Medulla oblongata (tissue), 1 donor: ENCODE measurements around the gene SLC30A10.
"Not testable (repeated sequence)": the region's sequence is repeated elsewhere in the genome, so short reads cannot be mapped to it uniquely, and the experiment has no call there.

ENCODE experiments used
- DNase-seq: peaks from one replicate; pipeline ENCODE4 v3.0.0-alpha.2; 2015; ENCODE audit errors: extremely low spot score

SLC30A10 gene

GRCh38 chr1:219927956-219928790, at the start of gene SLC30A10:
TSS of gene SLC30A10 (minus strand) at chr1:219928557. CDS start at chr1:219928440, 117 bp downstream.
- DNase-seq = no peak

DNA sequence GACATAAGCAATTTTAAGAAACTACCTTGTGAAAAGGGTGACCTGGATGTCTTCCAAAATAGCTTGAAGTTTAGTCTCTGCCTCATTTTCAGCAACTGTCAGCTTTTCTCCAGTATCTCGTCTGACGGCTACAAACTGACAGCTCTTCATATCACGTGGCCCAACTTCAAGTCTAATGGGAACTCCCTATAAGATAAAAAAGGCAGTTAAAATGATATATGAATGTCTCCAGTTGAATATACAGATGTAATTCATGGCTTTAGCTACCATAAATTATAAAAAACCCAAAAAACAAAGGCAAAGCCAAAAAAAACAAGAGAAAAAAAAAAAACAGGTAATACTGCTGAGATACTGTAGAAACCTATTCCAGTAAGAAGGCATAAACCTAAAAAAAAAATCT, 44.9 kb upstream of the SLC30A10 start:
- no peak for DNase-seq

- DNase-seq = no peak
Measured at GRCh38 chr1:219967361-219967760, 39.0 kb upstream of the SLC30A10 start.

- DNase-seq = no peak
Measured at GRCh38 chr1:219966071-219966349, 37.7 kb upstream of the SLC30A10 start.

DNA sequence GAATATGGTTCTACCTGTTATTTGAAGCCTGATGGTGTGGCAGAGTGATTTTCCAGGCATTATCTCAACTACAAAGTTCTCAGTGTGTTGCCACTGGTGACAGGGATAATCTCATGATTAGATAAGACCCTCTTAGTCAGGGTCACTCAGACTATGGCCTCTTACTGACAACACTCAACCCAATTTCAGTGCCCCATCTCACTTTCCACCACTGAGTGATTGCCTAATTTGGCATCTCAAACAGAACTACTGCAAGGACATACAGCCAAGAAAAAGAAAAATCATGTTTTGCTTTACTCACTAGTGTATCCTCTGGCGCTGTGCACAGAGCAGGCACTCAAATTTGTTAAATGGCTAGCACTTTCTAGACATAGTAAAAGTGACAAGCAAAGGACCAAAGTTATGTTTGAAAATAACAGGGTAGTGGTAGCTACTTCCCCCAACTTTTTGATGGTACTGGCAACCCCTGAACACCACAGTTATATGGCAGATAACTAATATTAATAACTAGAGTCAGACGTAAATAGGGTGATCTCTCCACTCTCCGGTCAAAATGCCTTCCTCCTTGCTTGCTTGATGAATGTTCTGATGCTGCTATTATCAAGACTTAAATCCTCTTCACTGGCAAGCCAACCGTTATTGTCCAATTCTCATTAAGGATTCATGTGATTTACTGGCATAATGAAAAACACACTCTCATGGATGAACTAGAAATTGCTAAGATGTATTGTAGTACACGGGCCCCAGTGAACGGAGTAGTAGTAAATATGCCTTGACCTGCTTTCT, 37.1 kb upstream of the SLC30A10 start:
- DNase-seq = no peak

GRCh38 chr1:219963432-219963831, 35.1 kb upstream of the SLC30A10 start:
- DNase-seq = no peak

- DNase-seq = no peak
Measured at GRCh38 chr1:219961684-219962083, 33.3 kb upstream of the SLC30A10 start.

DNA sequence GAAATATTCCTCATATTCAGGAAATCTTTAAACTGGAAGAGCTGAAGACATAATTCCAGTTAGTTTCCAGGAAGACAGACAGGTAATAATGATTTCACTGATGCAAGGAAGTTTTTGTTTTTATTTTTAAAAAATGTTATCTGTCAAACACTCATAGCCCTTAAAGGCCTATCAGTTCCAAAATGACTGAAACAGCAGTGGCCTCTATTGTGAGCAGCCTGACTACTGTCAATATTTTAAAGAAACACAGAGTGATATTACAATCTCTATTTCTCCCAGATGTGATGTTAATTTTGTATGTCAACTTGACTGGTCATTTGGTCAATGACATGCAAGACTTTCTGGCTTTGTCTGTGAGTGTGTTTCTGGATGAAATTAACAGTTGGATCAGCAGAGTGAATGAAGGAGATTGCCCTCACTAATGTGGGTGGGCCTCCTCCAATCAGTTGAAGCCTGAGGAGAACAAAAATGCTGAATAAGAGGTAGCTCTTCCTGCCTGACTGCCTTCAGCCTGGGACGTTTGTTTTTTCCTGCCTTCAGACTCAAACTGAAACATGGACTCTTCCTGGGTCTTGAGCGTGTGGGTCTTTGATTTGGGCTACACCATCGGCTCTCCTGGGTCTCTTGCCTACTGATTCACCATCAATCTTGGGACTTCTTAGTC, 31.3 kb upstream of the SLC30A10 start:
- no peak for DNase-seq

GRCh38 chr1:219958875-219959417, 30.6 kb upstream of the SLC30A10 start:
- no peak for DNase-seq

DNA sequence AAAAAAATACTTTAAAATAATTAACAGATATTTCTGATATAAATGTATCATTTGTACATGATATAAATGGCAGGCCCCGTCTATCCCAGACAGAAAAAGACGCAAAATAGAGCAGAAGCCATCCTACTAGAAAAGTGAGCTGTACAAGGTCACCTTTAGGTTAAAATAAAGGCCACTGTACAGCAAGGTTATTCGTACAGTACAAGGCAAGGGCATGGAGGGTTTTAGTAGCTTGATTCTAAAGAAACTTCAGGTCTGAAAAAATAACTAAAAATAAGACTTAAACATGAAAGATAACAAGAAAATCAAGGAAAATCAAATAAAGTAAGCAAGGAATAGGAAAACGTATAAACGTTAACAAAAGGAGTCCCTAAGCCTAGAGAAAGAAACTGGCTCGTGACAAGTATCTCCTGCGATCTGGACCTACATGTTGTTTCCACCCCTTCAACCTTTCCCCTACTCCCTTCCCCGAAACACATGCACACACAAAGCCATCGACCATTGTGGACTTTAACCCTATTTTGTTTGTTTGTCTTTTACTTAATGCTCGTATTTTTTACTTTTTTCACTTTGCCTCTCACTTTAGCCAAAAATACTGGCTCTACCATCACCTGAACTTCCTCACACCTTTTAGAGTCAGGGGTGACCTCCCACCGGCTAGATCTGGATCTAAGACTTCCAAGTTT, 26.5 kb upstream of the SLC30A10 start:
- DNase-seq = no peak

DNA sequence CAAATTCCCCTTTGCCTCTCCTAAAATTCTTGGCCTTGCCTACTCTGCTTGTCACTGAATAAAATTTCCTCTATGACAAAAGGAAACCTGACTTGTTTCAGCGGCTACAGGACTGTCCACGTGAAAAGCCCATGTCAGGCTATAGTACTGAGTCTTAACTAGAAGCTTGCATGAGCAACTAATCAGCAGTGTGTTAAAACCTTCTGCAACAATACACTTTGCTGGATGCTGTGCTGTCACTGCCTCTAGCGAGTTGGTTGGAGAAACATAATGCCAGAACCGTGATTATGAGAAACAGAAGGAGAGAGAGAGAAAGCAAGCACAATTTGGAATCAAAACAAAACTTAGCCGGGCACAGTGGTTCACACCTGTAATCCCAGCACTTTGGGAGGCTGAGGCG, 25.7 kb upstream of the SLC30A10 start:
- DNase-seq = no peak

DNA sequence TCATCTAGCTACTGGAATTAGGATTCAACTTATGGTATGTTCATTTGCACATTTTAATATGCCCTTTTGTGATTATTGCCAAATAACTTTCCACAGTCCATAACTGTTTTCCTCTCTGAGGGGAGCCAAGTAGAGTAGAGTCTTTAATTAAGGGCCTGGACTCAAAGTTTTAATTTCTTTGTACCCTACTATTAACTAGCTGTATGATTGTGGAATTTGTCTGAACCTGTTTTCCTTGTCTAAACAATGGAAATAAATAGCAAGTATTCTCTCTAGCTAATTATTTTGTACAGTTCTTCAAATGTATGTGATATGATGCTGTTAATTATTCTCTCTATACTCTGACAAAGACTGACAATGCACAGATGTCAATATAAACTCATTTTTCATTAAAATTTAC, 24.0 kb upstream of the SLC30A10 start:
- DNase-seq = no peak

DNA sequence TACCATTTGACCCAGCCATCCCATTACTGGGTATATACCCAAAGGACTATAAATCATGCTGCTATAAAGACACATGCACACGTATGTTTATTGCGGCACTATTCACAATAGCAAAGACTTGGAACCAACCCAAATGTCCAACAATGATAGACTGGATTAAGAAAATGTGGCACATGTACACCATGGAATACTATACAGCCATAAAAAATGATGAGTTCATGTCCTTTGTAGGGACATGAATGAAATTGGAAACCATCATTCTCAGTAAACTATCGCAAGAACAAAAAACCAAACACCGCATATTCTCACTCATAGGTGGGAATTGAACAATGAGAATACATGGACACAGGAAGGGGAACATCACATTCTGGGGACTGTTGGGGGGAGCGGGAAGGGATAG, 20.9 kb upstream of the SLC30A10 start:
- not testable (repeated sequence) for DNase-seq

- not testable (repeated sequence) for DNase-seq
Measured at GRCh38 chr1:219948766-219949165, 20.4 kb upstream of the SLC30A10 start.

- no peak for DNase-seq
Measured at GRCh38 chr1:219945795-219946194, 17.4 kb upstream of the SLC30A10 start.

DNA sequence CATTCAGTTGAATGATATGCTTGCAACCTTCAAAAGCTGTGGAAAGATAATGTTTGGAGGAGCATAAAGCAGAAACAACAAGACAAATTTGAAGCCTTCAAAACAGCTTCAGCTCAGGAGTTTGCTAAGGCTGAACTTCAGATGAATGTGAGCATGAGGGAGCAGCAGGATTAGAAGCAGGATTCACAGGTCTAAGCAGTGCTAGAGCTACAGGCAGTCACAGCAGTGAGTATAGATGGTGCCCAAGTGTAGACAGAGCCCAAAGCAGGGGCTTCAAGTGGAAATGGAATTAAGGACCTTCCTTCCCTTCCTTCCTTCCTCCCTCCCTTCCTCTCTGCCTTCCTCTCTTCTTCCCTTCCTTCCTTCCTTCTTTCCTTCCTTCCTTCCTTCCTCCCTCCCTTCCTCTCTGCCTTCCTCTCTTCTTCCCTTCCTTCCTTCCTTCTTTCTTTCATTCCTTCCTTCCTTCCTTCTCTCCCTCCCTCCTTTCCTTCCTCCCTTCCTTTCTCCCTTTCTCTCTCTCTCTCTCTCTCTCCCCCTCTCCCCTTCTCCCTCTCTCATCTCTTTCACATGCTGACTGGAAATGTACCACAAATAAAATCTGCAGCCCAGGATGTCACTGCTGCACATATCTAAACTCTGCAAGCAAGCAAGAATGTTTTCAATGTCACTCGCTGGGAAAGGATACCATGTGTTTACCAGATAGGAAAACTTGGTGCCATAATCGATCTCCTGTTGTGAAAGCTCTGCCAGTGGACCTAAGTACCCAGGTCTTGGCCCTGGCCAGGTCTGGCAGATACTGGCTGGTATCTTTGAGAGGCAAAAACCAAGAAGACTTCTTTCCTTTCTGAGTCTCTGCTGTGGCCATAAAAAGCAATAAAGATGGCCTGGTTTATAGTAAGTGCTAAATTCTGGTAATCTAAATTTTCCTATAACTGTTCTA, 13.1 kb upstream of the SLC30A10 start:
- no peak for DNase-seq

GRCh38 chr1:219940707-219941106, 12.3 kb upstream of the SLC30A10 start:
- DNase-seq = no peak

GRCh38 chr1:219938706-219939105, 10.3 kb upstream of the SLC30A10 start:
- DNase-seq = no peak

DNA sequence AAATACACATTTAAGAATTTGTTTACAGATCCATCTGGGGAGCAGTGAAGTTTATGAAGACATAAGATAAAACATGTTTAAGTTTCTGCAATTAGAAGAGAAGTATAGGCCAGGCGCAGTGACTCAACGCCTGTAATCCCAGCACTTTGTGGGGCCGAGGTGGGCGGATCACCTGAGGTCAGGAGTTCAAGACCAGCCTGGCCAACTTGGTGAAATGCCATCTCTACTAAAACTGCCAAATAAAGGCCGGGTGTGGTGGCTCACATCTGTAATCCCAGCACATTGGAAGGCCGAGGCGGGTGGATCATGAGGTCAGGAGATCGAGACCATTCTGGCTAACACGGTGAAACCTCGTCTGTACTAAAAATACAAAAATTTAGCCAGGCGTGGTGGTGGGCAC, 5.4 kb upstream of the SLC30A10 start:
- not testable (repeated sequence) for DNase-seq

DNA sequence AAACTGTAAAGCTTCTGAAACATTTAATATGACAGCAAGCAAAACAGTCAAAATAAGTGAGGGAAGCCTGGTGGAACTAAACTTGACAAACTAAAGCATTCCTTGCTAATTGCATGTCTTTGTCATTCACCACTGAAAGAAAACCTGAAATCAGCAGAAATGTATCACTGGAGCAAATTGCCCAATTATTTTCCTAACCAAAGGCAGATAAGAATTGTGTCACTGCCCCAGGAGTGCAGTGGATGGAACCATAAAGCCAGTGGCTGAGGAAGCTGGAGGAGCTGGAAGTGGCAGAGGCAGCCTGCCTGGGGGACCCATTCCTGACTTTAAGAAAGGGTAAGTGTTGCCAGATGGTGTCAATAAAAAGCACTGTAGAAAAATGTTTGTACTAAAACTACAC, 2.7 kb upstream of the SLC30A10 start:
- no peak for DNase-seq

- DNase-seq = no peak
Measured at GRCh38 chr1:219928791-219929118, 398 bp upstream of the SLC30A10 start.
